Measurements from ENCODE around the gene KAT2B.

KAT2B gene

GRCh38 chr3:20051123-20051806 is 11.0 kb downstream of the KAT2B start:
- no peak overlapping the region for H3K4me3 ChIP-seq
- no peak for TF ChIP-seq CTCF (IDR thresholded peaks at IDR 0.05)
- H3K27ac ChIP-seq = no peak overlapping the region
- no peak for DNase-seq (ENCODE audit: low spot score)

GRCh38 chr3:20052851-20053250 is 12.6 kb downstream of the KAT2B start:
- TF ChIP-seq CTCF (IDR thresholded peaks at IDR 0.05) = no peak
- Histone ChIP-seq H3K27ac (no peak overlapping the region), H3K4me3 (no peak overlapping the region)
- DNase-seq (ENCODE audit: low spot score) = no peak

GRCh38 chr3:20054549-20054987 is 14.3 kb downstream of the KAT2B start:
- H3K4me3 ChIP-seq = no peak overlapping the region
- no peak for DNase-seq (ENCODE audit: low spot score)
- H3K27ac ChIP-seq = no peak overlapping the region
- no peak for TF ChIP-seq CTCF (IDR thresholded peaks at IDR 0.05)

GRCh38 chr3:20055020-20055775 is 15.0 kb downstream of the KAT2B start:
- H3K27ac ChIP-seq = peak overlapping the region in 1 of 2 donors; percentile 11
- TF ChIP-seq CTCF (IDR thresholded peaks at IDR 0.05) = no peak
- H3K4me3 ChIP-seq = no peak overlapping the region
- DNase-seq (ENCODE audit: low spot score) = no peak

- Histone ChIP-seq H3K4me3 (no peak overlapping the region), H3K27ac (peak overlapping the region in 1 of 2 donors; percentile 11)
- DNase-seq (ENCODE audit: low spot score) = no peak
- TF ChIP-seq CTCF (IDR thresholded peaks at IDR 0.05) = no peak
These were observed 15.6 kb downstream of the KAT2B start for GRCh38 chr3:20055842-20056241.

GRCh38 chr3:20056725-20057611 is 16.7 kb downstream of the KAT2B start:
- no peak for DNase-seq (ENCODE audit: low spot score)
- Histone ChIP-seq H3K4me3 (peak overlapping the region; percentile 4), H3K27ac (peak overlapping the region; percentile 50 to 74)
- TF ChIP-seq CTCF (IDR thresholded peaks at IDR 0.05) = no peak
